ENCODE data around the gene TPT1. TPM values are rescaled to one million over a fixed set of nuclear protein-coding genes. Genes with fewer than 3 reads are reported as not detected.

Gene TPT1
- total RNA-seq, 1 donor from 2014 or later, result 3,393 TPM

GRCh38 chr13:45295536-45295935 is 45.4 kb downstream of the TPT1 start:
- Mint-ChIP-seq H3K36me3 (ENCODE audit: unreplicated experiment) (no peaks in the 10 kb centered on the region), H3K27ac (ENCODE audit: unreplicated experiment) (no peak overlapping the region), H3K4me1 (ENCODE audit: unreplicated experiment) (peaks cover 9% of the 10 kb centered on the region), H3K27me3 (ENCODE audit: unreplicated experiment) (peaks cover 5% of the 10 kb centered on the region), H3K9me3 (ENCODE audit: unreplicated experiment) (no peaks in the 10 kb centered on the region), H3K4me3 (ENCODE audit: unreplicated experiment) (no peak overlapping the region)
- TF ChIP-seq CTCF (IDR thresholded peaks at IDR 0.05), result no peak
- DNase-seq (ENCODE audit: extremely low spot score, unreplicated experiment), result no peak

GRCh38 chr13:45292176-45292575 is 48.8 kb downstream of the TPT1 start:
- Mint-ChIP-seq H3K36me3 (ENCODE audit: unreplicated experiment) (peaks cover 4% of the 10 kb centered on the region), H3K9me3 (ENCODE audit: unreplicated experiment) (no peaks in the 10 kb centered on the region), H3K27ac (ENCODE audit: unreplicated experiment) (no peak overlapping the region), H3K27me3 (ENCODE audit: unreplicated experiment) (no peaks in the 10 kb centered on the region), H3K4me1 (ENCODE audit: unreplicated experiment) (peaks cover 7% of the 10 kb centered on the region), H3K4me3 (ENCODE audit: unreplicated experiment) (no peak overlapping the region)
- DNase-seq (ENCODE audit: extremely low spot score, unreplicated experiment), result no peak
- TF ChIP-seq CTCF (IDR thresholded peaks at IDR 0.05), result no peak

- Mint-ChIP-seq H3K4me3 (ENCODE audit: unreplicated experiment) (no peak overlapping the region), H3K4me1 (ENCODE audit: unreplicated experiment) (no peaks in the 10 kb centered on the region), H3K36me3 (ENCODE audit: unreplicated experiment) (peaks cover 6% of the 10 kb centered on the region), H3K27me3 (ENCODE audit: unreplicated experiment) (no peaks in the 10 kb centered on the region), H3K27ac (ENCODE audit: unreplicated experiment) (no peak overlapping the region), H3K9me3 (ENCODE audit: unreplicated experiment) (no peaks in the 10 kb centered on the region)
- no peak for TF ChIP-seq CTCF (IDR thresholded peaks at IDR 0.05)
- no peak for DNase-seq (ENCODE audit: extremely low spot score, unreplicated experiment)
These were observed 50.9 kb downstream of the TPT1 start for GRCh38 chr13:45289936-45290563.

Other genes with a start within 250 kb of the TPT1 start
- gene GTF2F2, start 220.7 kb downstream of the TPT1 start, total RNA-seq, result 14.1 and 15.6 TPM in 2 replicates
- gene KCTD4, start 140.1 kb downstream of the TPT1 start, total RNA-seq, result not detected in 2 replicates
- gene SLC25A30, start 77.2 kb upstream of the TPT1 start, total RNA-seq, result 8.9 and 12.0 TPM in 2 replicates
- gene COG3, start 123.8 kb upstream of the TPT1 start, total RNA-seq, result 27.4 and 31.0 TPM in 2 replicates

All from osteocyte (in vitro differentiated cells).